K562 (cell line): Measurements from ENCODE around the gene ACHE. TPM values are rescaled to one million over a fixed set of nuclear protein-coding genes. Genes with fewer than 3 reads are reported as not detected.
A peak's percentile ranks its signal among the peaks of the same experiment; 100 is the strongest.

ENCODE experiments used
- CHD4 ChIP-seq: fragments of 200-600 bp; sonication (generic); IDR thresholded peaks from 3 replicates; pipeline ENCODE4 v1.6.1; 2012; ENCODE audit warnings: low read depth, mild to moderate bottlenecking, mixed read lengths, low read length, inconsistent platforms; ENCODE audit not compliant: insufficient read depth, insufficient replicate concordance, poor library complexity, severe bottlenecking
- ETV1 ChIP-seq: fragments of 450-650 bp; conservative IDR thresholded peaks from 2 replicates; pipeline ENCODE4 v1.6.1; 2016; ENCODE audit warnings: missing genetic modification characterization, control low read depth, low read depth, missing compliant biosample characterization
- ETV6 ChIP-seq, 3 experiments: fragments of 150-350 bp in 1 of 3; sonication (generic) in 1 of 3; formaldehyde crosslinking in 1 of 3; IDR thresholded peaks; 2 replicates each; pipeline versions ENCODE4 v1.6.1 to v1.8.0; 2014 to 2022; ENCODE audit warnings: borderline replicate concordance in 2 of 3, low read depth in 2 of 3, antibody characterized with exemption in 1 of 3, low read length in 1 of 3, mild to moderate bottlenecking in 1 of 3, missing genetic modification reagents in 1 of 3
- HDGF ChIP-seq: fragments of 450-650 bp; IDR thresholded peaks from 2 replicates; pipeline ENCODE4 v1.6.1; 2016
- JUNB ChIP-seq: fragments of 450-650 bp; formaldehyde crosslinking; conservative IDR thresholded peaks from 2 replicates; pipeline ENCODE4 v1.4.0; 2020; ENCODE audit warnings: mild to moderate bottlenecking
- MCM3 ChIP-seq: fragments of 450-650 bp; IDR thresholded peaks from 2 replicates; pipeline ENCODE4 v1.6.1; 2016
- MCM5 ChIP-seq: fragments of 450-650 bp; IDR thresholded peaks from 2 replicates; pipeline ENCODE4 v1.6.1; 2016; ENCODE audit warnings: low read depth
- NCOR1 ChIP-seq: fragments of 450-650 bp; IDR thresholded peaks from 2 replicates; pipeline ENCODE4 v1.6.1; 2016; ENCODE audit warnings: mild to moderate bottlenecking, moderate library complexity
- PKNOX1 ChIP-seq: fragments of 450-650 bp; IDR thresholded peaks from 2 replicates; pipeline ENCODE4 v1.6.1; 2016
- RFX1 ChIP-seq: fragments of 450-650 bp; IDR thresholded peaks from 2 replicates; pipeline ENCODE4 v1.6.1; 2016; ENCODE audit warnings: mild to moderate bottlenecking, moderate library complexity
- SIRT6 ChIP-seq: IDR thresholded peaks from one replicate; pipeline ENCODE4 v1.6.1; 2012; ENCODE audit warnings: low read depth, mild to moderate bottlenecking, control low read depth, inconsistent platforms, low read length, moderate library complexity
- STAT5A ChIP-seq: IDR thresholded peaks from 2 replicates; pipeline ENCODE4 v1.6.1; 2012; ENCODE audit warnings: low read length, inconsistent platforms, borderline replicate concordance
- TEAD4 ChIP-seq, 2 experiments: sonication (generic) in 1 of 2; formaldehyde crosslinking in 1 of 2; IDR thresholded peaks; 2 replicates each; pipeline versions ENCODE4 v1.6.1 to v1.8.0; 2012 to 2022; ENCODE audit warnings: borderline replicate concordance in 1 of 2, inconsistent platforms in 1 of 2, low read length in 1 of 2, mild to moderate bottlenecking in 1 of 2, missing genetic modification reagents in 1 of 2
- ZC3H4 ChIP-seq: sonication (generic); formaldehyde crosslinking; IDR thresholded peaks from 2 replicates; pipeline ENCODE4 v1.9.0; 2021; ENCODE audit warnings: missing genetic modification reagents, borderline replicate concordance
- ZNF311 ChIP-seq: fragments of 250-450 bp; sonication (Bioruptor Pico); IDR thresholded peaks from 2 replicates; pipeline ENCODE4 v1.4.0; 2020; ENCODE audit warnings: mild to moderate bottlenecking, moderate library complexity
- ZNF431 ChIP-seq: sonication (generic); formaldehyde crosslinking; IDR thresholded peaks from 2 replicates; pipeline ENCODE4 v1.8.0; 2022; ENCODE audit warnings: mild to moderate bottlenecking, missing genetic modification reagents
- ZNF780A ChIP-seq: fragments of 250-450 bp; sonication (Bioruptor Pico); IDR thresholded peaks from 2 replicates; pipeline ENCODE4 v1.5.0; 2021; ENCODE audit warnings: mild to moderate bottlenecking
- ZSCAN29 ChIP-seq: fragments of 450-650 bp; IDR thresholded peaks from 2 replicates; pipeline ENCODE4 v1.6.1; 2017
- polyA plus RNA-seq, 8 experiments: library from polyadenylated mRNA; depleted of rRNA in 4 of 8; stranded (reverse) in 5 of 8; unstranded in 3 of 8; fragments of >200 nt; fragmentation: Nextera tagmentation in 2 of 8; fragmentation: Illumina TruSeq in 1 of 8; extraction: Ambion mirVana in 2 of 8; extraction: Trizol in 1 of 8; gene quantifications; 2 replicates each; pipeline versions ENCODE4 v1.2.1 to v1.2.3, GENCODE V29; 2011 to 2014; ENCODE audit warnings: inconsistent platforms in 1 of 8, missing spikeins in 1 of 8
- total RNA-seq, 7 experiments: library from RNA; depleted of rRNA in 6 of 7; stranded (reverse); fragments of >200 nt in 6 of 7; fragmentation: Illumina TruSeq in 2 of 7; extraction: Trizol in 2 of 7; gene quantifications; 2 replicates each; pipeline versions ENCODE4 v1.2.1 to v1.2.3, GENCODE V29; 2011 to 2021; ENCODE audit warnings: low replicate concordance in 1 of 7
- TF ChIP-seq, protein P1 (sequence below): fragments of 450-650 bp; IDR thresholded peaks from 2 replicates; pipeline ENCODE4 v1.6.1; 2016; ENCODE audit warnings: mild to moderate bottlenecking
- TF ChIP-seq, protein P2 (sequence below): IDR thresholded peaks from 2 replicates; pipeline ENCODE4 v1.6.1; 2016; ENCODE audit warnings: missing genetic modification characterization, missing compliant biosample characterization
- TF ChIP-seq, protein P3 (sequence below): sonication (generic); formaldehyde crosslinking; IDR thresholded peaks from 2 replicates; pipeline ENCODE4 v1.8.1; 2023; ENCODE audit warnings: mild to moderate bottlenecking, missing genetic modification reagents

The ACHE gene
- total and polyA plus RNA-seq, 9 of the 15 experiments (the other 6 are each of a cell fraction or from before 2014, with no cell fraction given): 0.04 to 8.8 (median 1.9) TPM

GRCh38 chr7:100874577-100875355 is 20.9 kb downstream of the ACHE start, which contains the start of gene SRRT (continued):
- TF ChIP-seq ZNF311 (CRISPR knock-in tag) (no peak), ETV1 (tag) (peak; percentile 94), JUNB (CRISPR knock-in tag) (0 out of 2 replicates have a peak, but pooled peaks have one; percentile 50), ZNF431 (CRISPR knock-in tag) (0 out of 2 replicates have a peak, but pooled peaks have one; percentile 71), ZNF780A (CRISPR knock-in tag) (no peak), STAT5A (0 out of 2 replicates have a peak, but pooled peaks have one; percentile 12), ZSCAN29 (no peak), MCM5 (no peak), NCOR1 (no peak; the same call in 1 of the 2 replicates), HDGF (no peak), RFX1 (no peak), SIRT6 (no peak), MCM3 (no peak), PKNOX1 (0 out of 2 replicates have a peak, but pooled peaks have one; percentile 23), TEAD4 (IDR thresholded peaks at IDR 0.05; ENCODE audit: low read length) (peak; percentile 89), TEAD4 (CRISPR knock-in tag; IDR thresholded peaks at IDR 0.05; ENCODE audit: borderline replicate concordance) (no peak), CHD4 (no peak), ETV6 (IDR thresholded peaks at IDR 0.05; ENCODE audit: borderline replicate concordance in 1 of 2, low read depth in 2 of 2, low read length in 1 of 2) (no peak; a peak in 1 of 4 replicates), ETV6 (CRISPR knock-in tag; IDR thresholded peaks at IDR 0.05; ENCODE audit: borderline replicate concordance) (no peak), ZC3H4 (CRISPR knock-in tag) (no peak; the same call in 1 of the 2 replicates)
- TF ChIP-seq, protein P1, sequence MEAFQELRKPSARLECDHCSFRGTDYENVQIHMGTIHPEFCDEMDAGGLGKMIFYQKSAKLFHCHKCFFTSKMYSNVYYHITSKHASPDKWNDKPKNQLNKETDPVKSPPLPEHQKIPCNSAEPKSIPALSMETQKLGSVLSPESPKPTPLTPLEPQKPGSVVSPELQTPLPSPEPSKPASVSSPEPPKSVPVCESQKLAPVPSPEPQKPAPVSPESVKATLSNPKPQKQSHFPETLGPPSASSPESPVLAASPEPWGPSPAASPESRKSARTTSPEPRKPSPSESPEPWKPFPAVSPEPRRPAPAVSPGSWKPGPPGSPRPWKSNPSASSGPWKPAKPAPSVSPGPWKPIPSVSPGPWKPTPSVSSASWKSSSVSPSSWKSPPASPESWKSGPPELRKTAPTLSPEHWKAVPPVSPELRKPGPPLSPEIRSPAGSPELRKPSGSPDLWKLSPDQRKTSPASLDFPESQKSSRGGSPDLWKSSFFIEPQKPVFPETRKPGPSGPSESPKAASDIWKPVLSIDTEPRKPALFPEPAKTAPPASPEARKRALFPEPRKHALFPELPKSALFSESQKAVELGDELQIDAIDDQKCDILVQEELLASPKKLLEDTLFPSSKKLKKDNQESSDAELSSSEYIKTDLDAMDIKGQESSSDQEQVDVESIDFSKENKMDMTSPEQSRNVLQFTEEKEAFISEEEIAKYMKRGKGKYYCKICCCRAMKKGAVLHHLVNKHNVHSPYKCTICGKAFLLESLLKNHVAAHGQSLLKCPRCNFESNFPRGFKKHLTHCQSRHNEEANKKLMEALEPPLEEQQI: no peak
- TF ChIP-seq, protein P2, sequence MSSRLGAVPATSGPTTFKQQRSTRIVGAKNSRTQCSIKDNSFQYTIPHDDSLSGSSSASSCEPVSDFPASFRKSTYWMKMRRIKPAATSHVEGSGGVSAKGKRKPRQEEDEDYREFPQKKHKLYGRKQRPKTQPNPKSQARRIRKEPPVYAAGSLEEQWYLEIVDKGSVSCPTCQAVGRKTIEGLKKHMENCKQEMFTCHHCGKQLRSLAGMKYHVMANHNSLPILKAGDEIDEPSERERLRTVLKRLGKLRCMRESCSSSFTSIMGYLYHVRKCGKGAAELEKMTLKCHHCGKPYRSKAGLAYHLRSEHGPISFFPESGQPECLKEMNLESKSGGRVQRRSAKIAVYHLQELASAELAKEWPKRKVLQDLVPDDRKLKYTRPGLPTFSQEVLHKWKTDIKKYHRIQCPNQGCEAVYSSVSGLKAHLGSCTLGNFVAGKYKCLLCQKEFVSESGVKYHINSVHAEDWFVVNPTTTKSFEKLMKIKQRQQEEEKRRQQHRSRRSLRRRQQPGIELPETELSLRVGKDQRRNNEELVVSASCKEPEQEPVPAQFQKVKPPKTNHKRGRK: no peak
- TF ChIP-seq, protein P3, sequence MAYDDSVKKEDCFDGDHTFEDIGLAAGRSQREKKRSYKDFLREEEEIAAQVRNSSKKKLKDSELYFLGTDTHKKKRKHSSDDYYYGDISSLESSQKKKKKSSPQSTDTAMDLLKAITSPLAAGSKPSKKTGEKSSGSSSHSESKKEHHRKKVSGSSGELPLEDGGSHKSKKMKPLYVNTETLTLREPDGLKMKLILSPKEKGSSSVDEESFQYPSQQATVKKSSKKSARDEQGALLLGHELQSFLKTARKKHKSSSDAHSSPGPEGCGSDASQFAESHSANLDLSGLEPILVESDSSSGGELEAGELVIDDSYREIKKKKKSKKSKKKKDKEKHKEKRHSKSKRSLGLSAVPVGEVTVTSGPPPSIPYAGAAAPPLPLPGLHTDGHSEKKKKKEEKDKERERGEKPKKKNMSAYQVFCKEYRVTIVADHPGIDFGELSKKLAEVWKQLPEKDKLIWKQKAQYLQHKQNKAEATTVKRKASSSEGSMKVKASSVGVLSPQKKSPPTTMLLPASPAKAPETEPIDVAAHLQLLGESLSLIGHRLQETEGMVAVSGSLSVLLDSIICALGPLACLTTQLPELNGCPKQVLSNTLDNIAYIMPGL: no peak
